Pons (tissue), 1 donor: Measurements from ENCODE around the gene PRICKLE3.

Source experiments
- DNase-seq: peaks from one replicate; pipeline ENCODE4 v3.0.0-alpha.2; 2016; ENCODE audit warnings: low spot score

The PRICKLE3 gene

GRCh38 chrX:49186125-49187027, at the start of gene PRICKLE3:
Gene PRICKLE3 (minus strand): TSS chrX:49186373. CDS start chrX:49186297, 76 bp downstream.
- no peak for DNase-seq

GRCh38 chrX:49233887-49234555, 47.8 kb upstream of the PRICKLE3 start:
- DNase-seq, result no peak

GRCh38 chrX:49233176-49233575, 47.0 kb upstream of the PRICKLE3 start, which contains the start of gene CACNA1F:
Gene CACNA1F (minus strand): TSS chrX:49233340. CDS start chrX:49233309, 31 bp downstream.
- no peak for DNase-seq

GRCh38 chrX:49232525-49232924, 46.4 kb upstream of the PRICKLE3 start:
- DNase-seq, result no peak

GRCh38 chrX:49231333-49232000, 45.3 kb upstream of the PRICKLE3 start:
- DNase-seq, result no peak

- no peak for DNase-seq
Measured at GRCh38 chrX:49230500-49231232, 44.5 kb upstream of the PRICKLE3 start.

- no peak for DNase-seq
Measured at GRCh38 chrX:49228185-49228584, 42.0 kb upstream of the PRICKLE3 start.

- DNase-seq, result no peak
Measured at GRCh38 chrX:49227726-49228125, 41.6 kb upstream of the PRICKLE3 start.

GRCh38 chrX:49226946-49227345, 40.8 kb upstream of the PRICKLE3 start:
- no peak for DNase-seq

- no peak for DNase-seq
Measured at GRCh38 chrX:49225858-49226257, 39.7 kb upstream of the PRICKLE3 start.

- DNase-seq, result no peak
Measured at GRCh38 chrX:49221868-49222267, 35.7 kb upstream of the PRICKLE3 start.

GRCh38 chrX:49220100-49220499, 33.9 kb upstream of the PRICKLE3 start:
- no peak for DNase-seq

GRCh38 chrX:49214996-49215526, 28.9 kb upstream of the PRICKLE3 start:
- no peak for DNase-seq

GRCh38 chrX:49214416-49214815, 28.2 kb upstream of the PRICKLE3 start:
- DNase-seq, result no peak

- DNase-seq, result no peak
Measured at GRCh38 chrX:49212861-49213260, 26.7 kb upstream of the PRICKLE3 start.

- no peak for DNase-seq
Measured at GRCh38 chrX:49212209-49212608, 26.0 kb upstream of the PRICKLE3 start.

- no peak for DNase-seq
Measured at GRCh38 chrX:49211074-49211473, 24.9 kb upstream of the PRICKLE3 start.

GRCh38 chrX:49210406-49210805, 24.2 kb upstream of the PRICKLE3 start:
- no peak for DNase-seq

- no peak for DNase-seq
Measured at GRCh38 chrX:49209434-49210251, 23.5 kb upstream of the PRICKLE3 start.

- DNase-seq, result no peak
Measured at GRCh38 chrX:49208399-49208798, 22.2 kb upstream of the PRICKLE3 start.

GRCh38 chrX:49206543-49206942, 20.4 kb upstream of the PRICKLE3 start:
- no peak for DNase-seq
